GM19463 (cell line): ENCODE data around the gene FOXP4.

ENCODE experiments used
- ATAC-seq: cut with Tn5 transposase; IDR thresholded peaks from one replicate; pipeline ENCODE4 v1.9.1; 2021; ENCODE audit warnings: mild to moderate bottlenecking, moderate library complexity; ENCODE audit not compliant: unreplicated experiment

Gene FOXP4

GRCh38 chr6:41545703-41546474 is at the start of gene FOXP4:
Gene FOXP4, plus strand, starts transcription at chr6:41546381. Its CDS starts 19,380 bp downstream, at chr6:41565761.
- peak; percentile 65 for ATAC-seq

GRCh38 chr6:41497573-41497972 is 48.6 kb upstream of the FOXP4 start:
- ATAC-seq = no peak

GRCh38 chr6:41497994-41498393 is 48.2 kb upstream of the FOXP4 start:
- no peak for ATAC-seq

- ATAC-seq = no peak
Measured at GRCh38 chr6:41498968-41499599, 47.1 kb upstream of the FOXP4 start.

- no peak for ATAC-seq
Measured at GRCh38 chr6:41500561-41500960, 45.6 kb upstream of the FOXP4 start.

GRCh38 chr6:41502566-41502916 is 43.6 kb upstream of the FOXP4 start:
- no peak for ATAC-seq

GRCh38 chr6:41502917-41503671 is 43.1 kb upstream of the FOXP4 start:
- no peak for ATAC-seq

- peak; percentile 56 for ATAC-seq
Measured at GRCh38 chr6:41503827-41504465, 42.2 kb upstream of the FOXP4 start.

- ATAC-seq = no peak
Measured at GRCh38 chr6:41504466-41505121, 41.6 kb upstream of the FOXP4 start.

GRCh38 chr6:41505122-41506049 is 40.8 kb upstream of the FOXP4 start:
- peak; percentile 58 for ATAC-seq

GRCh38 chr6:41508479-41508878 is 37.7 kb upstream of the FOXP4 start:
- no peak for ATAC-seq

GRCh38 chr6:41509580-41509979 is 36.6 kb upstream of the FOXP4 start:
- ATAC-seq = no peak

- no peak for ATAC-seq
Measured at GRCh38 chr6:41511443-41512060, 34.6 kb upstream of the FOXP4 start.

- ATAC-seq = no peak
Measured at GRCh38 chr6:41512146-41512701, 34.0 kb upstream of the FOXP4 start.

GRCh38 chr6:41515995-41516394 is 30.2 kb upstream of the FOXP4 start:
- no peak for ATAC-seq

- ATAC-seq = no peak
Measured at GRCh38 chr6:41518118-41518517, 28.1 kb upstream of the FOXP4 start.

- no peak for ATAC-seq
Measured at GRCh38 chr6:41519305-41519744, 26.9 kb upstream of the FOXP4 start.

- ATAC-seq = no peak
Measured at GRCh38 chr6:41519745-41520699, 26.2 kb upstream of the FOXP4 start.
